Activated naive CD4-positive, alpha-beta T cell treated with anti-CD3 and anti-CD28 coated beads for 36 hours (primary cell): ENCODE data around the gene KCNA3. TPM values are rescaled to one million over a fixed set of nuclear protein-coding genes. Genes with fewer than 3 reads are reported as not detected.

Experiments used
- CTCF ChIA-PET: fragments of 350-600 bp; sonication (Branson Sonifier 250); formaldehyde crosslinking; loops from one replicate; lab custom pipeline; 2021; ENCODE audit warnings: antibody characterized with exemption; lab: Charles Lee
- DNase-seq: peaks from one replicate; pipeline ENCODE4 v3.0.0-alpha.2; 2020
- H3K27ac Mint-ChIP-seq: one replicate; pipeline ENCODE4 v1.8.0; 2021; ENCODE audit warnings: mild to moderate bottlenecking, mixed read lengths
- H3K27me3 Mint-ChIP-seq: one replicate; pipeline ENCODE4 v1.8.0; 2021; ENCODE audit warnings: low read depth, mixed read lengths
- H3K36me3 Mint-ChIP-seq: one replicate; pipeline ENCODE4 v1.8.0; 2021; ENCODE audit warnings: low read depth, mixed read lengths
- H3K4me1 Mint-ChIP-seq: one replicate; pipeline ENCODE4 v1.8.0; 2021; ENCODE audit warnings: low read depth, mixed read lengths
- H3K4me3 Mint-ChIP-seq: one replicate; pipeline ENCODE4 v1.8.0; 2021; ENCODE audit warnings: mild to moderate bottlenecking, moderate library complexity, mixed read lengths
- H3K9me3 Mint-ChIP-seq: one replicate; pipeline ENCODE4 v1.8.0; 2021; ENCODE audit warnings: mixed read lengths
- intact Hi-C: fragments of 100-400 bp; cut with micrococcal nuclease; formaldehyde crosslinking; loops from one replicate; pipeline ENCODE4 v1.15.1; 2023
- total RNA-seq, 2 experiments: library from RNA; stranded (reverse); gene quantifications; one replicate each; pipeline ENCODE4 v1.2.3, GENCODE V29; 2021

Gene KCNA3
- total RNA-seq, 2 experiments from 2014 or later = 15.3 to 15.4 TPM

GRCh38 chr1:110657351-110657750 is 17.4 kb downstream of the KCNA3 start:
- H3K36me3 Mint-ChIP-seq = peaks cover 29% of the 10 kb centered on the region
- no peak overlapping the region for H3K4me3 Mint-ChIP-seq
- no peak for DNase-seq
- H3K27ac Mint-ChIP-seq = peak overlapping the region; percentile 71
- CTCF ChIA-PET = interaction anchor here (1.0 to 1.7 kb wide), 5 partner anchors 9 to 126 kb away, joined by 3 to 10 read pairs (median 7); no protein-coding TSS in a partner anchor
- H3K4me1 Mint-ChIP-seq = peaks cover 41% of the 10 kb centered on the region
- intact Hi-C loops = loop anchor here (1.0 kb wide), 2 partner anchors 10 to 15 kb away; no protein-coding TSS in a partner anchor
- H3K27me3 Mint-ChIP-seq = no peaks in the 10 kb centered on the region
- no peaks in the 10 kb centered on the region for H3K9me3 Mint-ChIP-seq

- CTCF ChIA-PET = interaction anchor here (7.4 kb wide), 1 partner anchor 17 kb away, joined by 135 read pairs; no protein-coding TSS in a partner anchor
- peaks cover 35% of the 10 kb centered on the region for H3K4me1 Mint-ChIP-seq
- peaks cover 4% of the 10 kb centered on the region for H3K36me3 Mint-ChIP-seq
- no peaks in the 10 kb centered on the region for H3K9me3 Mint-ChIP-seq
- no peak for DNase-seq
- no peak overlapping the region for H3K27ac Mint-ChIP-seq
- no peaks in the 10 kb centered on the region for H3K27me3 Mint-ChIP-seq
- no peak overlapping the region for H3K4me3 Mint-ChIP-seq
- intact Hi-C loops = no loop called here
Measured at GRCh38 chr1:110650609-110651008, 24.1 kb downstream of the KCNA3 start.

- H3K27ac Mint-ChIP-seq = no peak overlapping the region
- CTCF ChIA-PET = interaction anchor here (0.6 to 7.4 kb wide), 7 partner anchors 9 to 117 kb away, joined by 3 to 135 read pairs (median 15); no protein-coding TSS in a partner anchor
- H3K4me3 Mint-ChIP-seq = no peak overlapping the region
- no peak for DNase-seq
- no peaks in the 10 kb centered on the region for H3K9me3 Mint-ChIP-seq
- no peaks in the 10 kb centered on the region for H3K36me3 Mint-ChIP-seq
- intact Hi-C loops = loop anchor here (5.0 kb wide), 1 partner anchor 629 kb away; no protein-coding TSS in a partner anchor
- H3K4me1 Mint-ChIP-seq = peaks cover 42% of the 10 kb centered on the region
- H3K27me3 Mint-ChIP-seq = no peaks in the 10 kb centered on the region
Measured at GRCh38 chr1:110648417-110648816, 26.3 kb downstream of the KCNA3 start.

GRCh38 chr1:110647254-110647891 is 27.4 kb downstream of the KCNA3 start:
- Mint-ChIP-seq H3K4me1 (peaks cover 47% of the 10 kb centered on the region), H3K36me3 (no peaks in the 10 kb centered on the region), H3K4me3 (peak overlapping the region; percentile 11), H3K27me3 (no peaks in the 10 kb centered on the region), H3K9me3 (no peaks in the 10 kb centered on the region), H3K27ac (no peak overlapping the region)
- no peak for DNase-seq
- intact Hi-C loops = loop anchor here (1.0 to 5.0 kb wide), 9 partner anchors 10 to 630 kb away; no protein-coding TSS in a partner anchor
- CTCF ChIA-PET = interaction anchor here (0.9 to 7.4 kb wide), 7 partner anchors 10 to 118 kb away, joined by 3 to 135 read pairs (median 15); partner anchors contain the start of gene KCNA3

- Mint-ChIP-seq H3K27ac (no peak overlapping the region), H3K36me3 (no peaks in the 10 kb centered on the region), H3K4me3 (peak overlapping the region; percentile 28), H3K27me3 (no peaks in the 10 kb centered on the region), H3K4me1 (peaks cover 55% of the 10 kb centered on the region), H3K9me3 (no peaks in the 10 kb centered on the region)
- DNase-seq = no peak
- intact Hi-C loops = loop anchor here (2.0 to 5.0 kb wide), 2 partner anchors 571 to 631 kb away; no protein-coding TSS in a partner anchor
- CTCF ChIA-PET = interaction anchor here (2.7 to 7.4 kb wide), 6 partner anchors 12 to 135 kb away, joined by 9 to 135 read pairs (median 20); no protein-coding TSS in a partner anchor
Measured at GRCh38 chr1:110645821-110646735, 28.7 kb downstream of the KCNA3 start.

- Mint-ChIP-seq H3K4me3 (no peak overlapping the region), H3K27me3 (no peaks in the 10 kb centered on the region), H3K27ac (peak overlapping the region; percentile 54), H3K4me1 (peaks cover 53% of the 10 kb centered on the region), H3K9me3 (no peaks in the 10 kb centered on the region), H3K36me3 (no peaks in the 10 kb centered on the region)
- intact Hi-C loops = loop anchor here (5.0 kb wide), 1 partner anchor 632 kb away; no protein-coding TSS in a partner anchor
- no peak for DNase-seq
- CTCF ChIA-PET = interaction anchor here (1.0 to 7.4 kb wide), 5 partner anchors 11 to 139 kb away, joined by 3 to 135 read pairs (median 10); no protein-coding TSS in a partner anchor
Measured at GRCh38 chr1:110645211-110645610, 29.5 kb downstream of the KCNA3 start.

- no peak for DNase-seq
- no peaks in the 10 kb centered on the region for H3K27me3 Mint-ChIP-seq
- CTCF ChIA-PET = interaction anchor here (0.6 to 7.4 kb wide), 8 partner anchors 8 to 838 kb away, joined by 3 to 135 read pairs (median 3); no protein-coding TSS in a partner anchor
- no peak overlapping the region for H3K27ac Mint-ChIP-seq
- no peaks in the 10 kb centered on the region for H3K9me3 Mint-ChIP-seq
- H3K36me3 Mint-ChIP-seq = no peaks in the 10 kb centered on the region
- H3K4me3 Mint-ChIP-seq = no peak overlapping the region
- intact Hi-C loops = no loop called here
- H3K4me1 Mint-ChIP-seq = peaks cover 66% of the 10 kb centered on the region
Measured at GRCh38 chr1:110643879-110644472, 30.8 kb downstream of the KCNA3 start.

DNA sequence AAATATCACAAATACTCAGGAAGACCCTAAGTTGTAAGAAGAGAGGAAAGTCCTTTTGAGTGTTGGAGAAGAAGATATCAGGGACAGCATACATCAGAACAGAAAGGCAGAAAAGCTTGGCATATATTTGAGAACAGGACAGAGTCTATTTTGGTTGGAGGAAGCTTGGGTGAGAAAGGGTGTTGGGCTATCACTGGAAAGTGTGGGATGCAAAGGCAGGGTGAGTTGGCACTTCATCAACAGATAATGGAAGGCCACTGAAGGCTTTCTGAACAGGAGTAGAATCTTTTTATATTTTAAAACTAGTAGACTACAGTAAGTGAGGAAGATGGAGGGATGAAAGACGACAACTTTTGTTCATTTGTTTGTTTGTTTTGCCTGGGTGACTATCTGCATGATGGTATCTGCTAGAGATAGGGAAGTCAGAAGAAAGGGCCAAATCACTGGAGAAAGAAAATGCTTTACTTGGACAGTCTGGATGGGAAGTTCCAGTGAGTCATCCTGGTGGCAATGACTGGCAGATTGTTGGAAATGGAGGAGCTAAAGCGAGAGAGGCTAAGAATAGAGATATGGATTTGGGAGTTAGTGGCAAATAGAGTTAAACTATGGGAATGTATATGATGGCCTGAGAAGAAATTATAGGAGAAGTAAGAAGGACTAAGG is 34.9 kb downstream of the KCNA3 start:
- Mint-ChIP-seq H3K36me3 (no peaks in the 10 kb centered on the region), H3K4me1 (peaks cover 89% of the 10 kb centered on the region), H3K4me3 (no peak overlapping the region), H3K27ac (no peak overlapping the region), H3K27me3 (no peaks in the 10 kb centered on the region), H3K9me3 (no peaks in the 10 kb centered on the region)
- CTCF ChIA-PET = no interaction called here
- intact Hi-C loops = loop anchor here (10.0 kb wide), 1 partner anchor 965 kb away; no protein-coding TSS in a partner anchor
- DNase-seq = no peak

- H3K36me3 Mint-ChIP-seq = no peaks in the 10 kb centered on the region
- CTCF ChIA-PET = interaction anchor here (1.0 to 10.8 kb wide), 10 partner anchors 8 to 144 kb away, joined by 3 to 135 read pairs (median 4); no protein-coding TSS in a partner anchor
- H3K4me1 Mint-ChIP-seq = peaks cover 90% of the 10 kb centered on the region
- H3K27ac Mint-ChIP-seq = peak overlapping the region; percentile 42
- H3K4me3 Mint-ChIP-seq = no peak overlapping the region
- intact Hi-C loops = loop anchor here (10.0 kb wide), 1 partner anchor 966 kb away; no protein-coding TSS in a partner anchor
- H3K9me3 Mint-ChIP-seq = no peaks in the 10 kb centered on the region
- DNase-seq = no peak
- no peaks in the 10 kb centered on the region for H3K27me3 Mint-ChIP-seq
Measured at GRCh38 chr1:110638556-110638955, 36.2 kb downstream of the KCNA3 start.

GRCh38 chr1:110638058-110638457 is 36.7 kb downstream of the KCNA3 start:
- H3K4me3 Mint-ChIP-seq = no peak overlapping the region
- H3K4me1 Mint-ChIP-seq = peaks cover 91% of the 10 kb centered on the region
- H3K9me3 Mint-ChIP-seq = no peaks in the 10 kb centered on the region
- CTCF ChIA-PET = interaction anchor here (1.0 to 10.8 kb wide), 10 partner anchors 9 to 144 kb away, joined by 3 to 135 read pairs (median 4); no protein-coding TSS in a partner anchor
- DNase-seq = no peak
- H3K27me3 Mint-ChIP-seq = no peaks in the 10 kb centered on the region
- intact Hi-C loops = loop anchor here (10.0 kb wide), 1 partner anchor 967 kb away; no protein-coding TSS in a partner anchor
- no peak overlapping the region for H3K27ac Mint-ChIP-seq
- H3K36me3 Mint-ChIP-seq = no peaks in the 10 kb centered on the region

DNA sequence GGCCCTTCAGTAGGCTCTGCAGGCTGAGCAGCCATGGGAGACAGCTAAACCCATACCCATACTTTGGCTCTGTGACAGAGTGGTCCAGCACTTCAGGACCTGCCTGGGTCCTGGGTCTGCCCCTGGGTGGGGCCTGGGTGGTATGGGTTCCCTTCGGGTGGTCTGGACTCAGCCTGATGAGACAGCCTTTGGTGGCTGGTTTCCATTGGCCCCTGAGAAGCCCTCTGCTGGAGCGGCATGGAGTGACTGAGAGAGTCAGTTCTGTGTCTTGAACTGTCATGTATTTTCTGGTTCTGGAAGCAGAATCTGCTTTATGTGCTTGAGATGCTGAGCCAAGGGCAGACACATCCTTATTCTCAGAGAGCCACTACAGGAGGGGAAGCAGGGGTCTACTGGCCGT is 37.3 kb downstream of the KCNA3 start:
- H3K27ac Mint-ChIP-seq = no peak overlapping the region
- no peaks in the 10 kb centered on the region for H3K27me3 Mint-ChIP-seq
- DNase-seq = no peak
- H3K36me3 Mint-ChIP-seq = no peaks in the 10 kb centered on the region
- H3K4me1 Mint-ChIP-seq = peaks cover 87% of the 10 kb centered on the region
- intact Hi-C loops = loop anchor here (10.0 kb wide), 1 partner anchor 967 kb away; no protein-coding TSS in a partner anchor
- H3K9me3 Mint-ChIP-seq = no peaks in the 10 kb centered on the region
- no peak overlapping the region for H3K4me3 Mint-ChIP-seq
- CTCF ChIA-PET = interaction anchor here (0.6 to 10.8 kb wide), 10 partner anchors 10 to 592 kb away, joined by 3 to 135 read pairs (median 4); no protein-coding TSS in a partner anchor
